ENCODE measurements around the gene GALR1.
"Not testable (repeated sequence)": the region's sequence is repeated elsewhere in the genome, so short reads cannot be mapped to it uniquely, and the experiment has no call there.

GALR1 gene

GRCh38 chr18:77250926-77251729, 1.5 kb downstream of the GALR1 start:
- no peak for DNase-seq

DNA sequence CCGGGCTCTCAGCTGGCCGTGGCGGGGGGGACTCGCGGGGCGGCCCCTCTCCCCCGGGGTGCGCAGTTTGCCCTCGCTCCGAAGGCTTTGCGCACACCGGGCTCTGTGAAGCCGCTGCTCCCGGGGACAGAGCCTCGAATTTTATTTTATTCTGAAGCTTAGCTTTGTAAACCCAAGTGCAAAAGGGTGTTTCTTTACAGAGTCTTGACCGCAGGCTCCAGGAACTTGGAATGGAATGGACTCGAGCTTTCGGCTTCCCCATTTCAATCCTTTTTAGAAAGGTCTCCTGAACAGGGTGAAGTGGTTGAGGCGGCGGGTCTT, 2.0 kb downstream of the GALR1 start:
- no peak for DNase-seq

- no peak for DNase-seq
Observed at GRCh38 chr18:77254711-77255405, 5.2 kb downstream of the GALR1 start.

DNA sequence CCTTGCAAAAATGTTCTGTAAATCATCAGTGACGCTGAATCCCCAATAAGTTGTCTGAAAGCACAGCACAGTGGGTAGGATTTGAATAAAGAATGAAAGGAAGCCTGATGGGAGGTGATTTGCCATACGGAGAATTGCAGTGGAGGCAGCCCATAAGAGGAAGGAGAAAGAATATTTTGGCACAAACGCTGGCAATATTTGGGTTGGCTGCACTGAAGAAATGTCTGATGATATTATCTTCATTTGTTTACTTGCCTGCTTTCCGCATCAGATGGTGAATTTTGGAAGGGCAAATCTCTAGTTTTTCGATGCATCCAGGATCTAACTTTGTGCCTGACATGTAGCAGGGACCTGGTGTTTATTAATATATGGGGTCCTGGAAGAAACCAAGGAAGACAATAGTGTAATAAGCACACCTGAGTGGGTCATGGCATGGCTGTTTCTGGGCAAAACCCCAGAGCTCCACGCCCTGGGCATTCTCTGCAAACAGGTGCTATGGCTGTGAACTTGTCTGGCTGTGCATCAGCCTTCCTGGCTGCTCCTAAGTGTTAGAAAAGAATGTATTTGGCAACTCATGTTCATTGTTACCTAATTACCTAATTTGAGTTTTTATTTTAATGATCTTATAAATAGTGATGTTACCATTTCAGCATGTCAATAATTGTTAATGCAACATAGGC, 5.9 kb downstream of the GALR1 start:
- DNase-seq: no peak

- DNase-seq: no peak
Observed at GRCh38 chr18:77262643-77263465, 13.2 kb downstream of the GALR1 start.

- DNase-seq: no peak
Observed at GRCh38 chr18:77263466-77263763, 13.8 kb downstream of the GALR1 start.

DNA sequence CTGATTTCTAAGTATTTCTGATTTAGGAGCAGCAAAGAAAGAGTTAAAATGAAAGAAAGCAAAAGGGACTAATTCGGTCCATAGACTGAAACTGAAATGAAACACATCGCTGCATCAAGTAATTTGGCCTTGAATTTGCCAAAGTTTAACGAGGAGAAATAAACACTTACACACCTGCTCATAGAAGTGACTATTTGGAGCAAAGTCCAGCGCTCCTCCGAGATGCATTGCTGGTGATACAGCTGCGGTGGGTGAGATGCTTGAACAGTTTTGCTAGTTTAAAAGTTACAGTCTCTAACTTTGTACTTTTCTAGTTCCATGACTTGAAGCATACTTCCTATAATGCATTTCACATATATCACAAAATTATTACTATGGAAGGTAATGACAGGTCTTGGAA, 18.3 kb downstream of the GALR1 start:
- DNase-seq: no peak

GRCh38 chr18:77268456-77268855, 18.8 kb downstream of the GALR1 start:
- peak in 1 of 2 donors; percentile 12 for DNase-seq

DNA sequence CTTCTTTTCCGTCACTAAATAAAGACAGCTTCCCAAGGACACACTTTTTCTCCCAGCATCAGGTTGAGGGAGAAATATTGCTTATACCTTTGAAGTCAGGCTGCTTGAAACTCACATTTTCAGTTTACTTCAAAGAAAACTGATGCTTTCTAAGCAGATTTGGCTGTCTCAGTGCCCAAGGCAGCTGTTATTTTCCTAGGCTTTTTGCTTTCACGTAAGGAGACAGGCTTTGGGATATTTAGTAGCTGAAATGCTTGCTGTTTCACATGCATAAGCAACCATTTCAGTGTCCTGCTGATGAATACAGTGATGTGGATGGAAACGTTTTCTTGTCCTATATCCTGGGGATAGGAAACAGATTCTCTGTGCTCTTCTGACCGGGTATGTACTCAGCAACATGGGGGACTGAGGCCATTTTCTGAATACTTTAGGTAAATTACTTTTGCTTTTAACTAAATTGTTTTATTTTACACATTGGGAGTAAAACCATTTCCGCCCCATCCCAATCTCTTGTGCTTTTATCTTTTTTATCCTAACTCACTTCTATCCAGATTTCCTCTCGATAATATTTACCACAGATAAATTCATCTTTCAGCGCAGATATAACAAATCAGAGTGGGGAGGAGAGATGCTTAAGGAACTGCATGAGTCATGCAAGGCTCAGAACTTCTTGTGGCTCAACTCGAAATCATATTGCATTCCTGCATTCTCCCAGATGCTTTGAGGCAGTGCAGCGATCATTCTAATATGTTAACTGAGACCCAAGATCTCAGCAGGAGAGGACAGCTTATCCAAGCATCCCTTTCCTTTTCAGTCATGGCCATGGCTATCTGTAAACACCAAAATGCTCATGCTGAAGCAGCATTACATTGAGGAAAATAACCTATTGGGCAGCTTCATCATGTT, 22.2 kb downstream of the GALR1 start:
- DNase-seq: no peak

DNA sequence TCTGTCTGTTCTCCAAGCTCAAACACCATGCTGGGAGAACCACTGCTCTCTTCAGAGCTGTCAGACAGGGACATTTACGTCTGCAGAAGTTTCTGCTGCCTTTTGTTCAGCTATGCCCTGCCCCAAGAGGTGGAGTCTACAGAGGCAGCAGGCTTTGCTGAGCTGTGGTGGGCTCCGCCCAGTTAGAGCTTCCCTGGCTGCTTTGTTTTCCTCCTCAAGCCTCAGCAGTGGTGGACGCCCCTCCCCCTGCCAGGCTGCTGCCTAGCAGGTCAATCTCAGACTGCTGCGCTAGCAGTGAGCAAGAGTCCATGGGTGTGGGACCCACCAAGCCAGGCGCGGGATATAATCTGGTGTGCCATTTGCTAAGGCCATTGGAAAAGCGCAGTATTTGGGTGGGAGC, 41.2 kb downstream of the GALR1 start:
- not testable (repeated sequence) for DNase-seq

GRCh38 chr18:77298172-77298571, 48.5 kb downstream of the GALR1 start:
- no peak for DNase-seq

GRCh38 chr18:77299706-77300105, 50.1 kb downstream of the GALR1 start:
- DNase-seq: no peak

- DNase-seq: no peak
Observed at GRCh38 chr18:77300579-77300978, 50.9 kb downstream of the GALR1 start.

DNA sequence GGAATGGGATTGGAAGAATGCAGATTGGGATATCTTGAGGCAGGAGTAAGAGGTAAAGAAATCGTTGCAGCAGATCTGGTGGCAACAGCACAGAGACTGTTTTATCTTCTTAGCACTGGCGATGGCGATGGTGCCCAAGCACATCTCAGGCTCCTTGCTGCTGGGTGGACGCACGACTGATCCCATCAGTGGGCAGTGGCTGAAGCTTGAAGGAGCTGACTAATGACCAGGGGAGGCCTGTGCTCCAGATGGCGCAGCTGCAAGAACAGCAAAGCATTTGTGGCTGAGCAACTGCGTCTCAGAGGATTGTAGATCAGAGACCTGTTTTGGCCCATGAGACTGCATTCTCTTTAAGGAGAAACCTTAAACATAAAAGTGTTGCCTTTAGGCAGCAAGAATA, 54.6 kb downstream of the GALR1 start:
- no peak for DNase-seq

DNA sequence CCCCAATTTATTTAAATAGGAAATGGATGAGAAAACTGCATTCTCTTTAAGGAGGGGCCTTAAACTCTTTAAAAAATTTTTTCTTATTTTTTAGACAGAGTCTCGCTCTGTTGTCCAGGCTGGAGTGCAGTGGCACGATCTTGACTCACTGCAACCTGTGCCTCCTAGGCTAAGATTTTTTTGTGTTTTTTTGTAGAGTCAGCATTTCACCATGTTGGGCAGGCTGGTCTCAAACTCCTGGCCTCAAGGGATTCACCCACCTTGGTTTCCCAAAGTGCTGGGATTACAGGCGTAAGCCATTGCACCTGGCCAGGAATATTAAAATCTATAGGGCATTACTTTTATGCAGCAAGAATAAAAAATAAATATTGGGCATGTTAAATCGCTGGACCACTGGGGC, 56.0 kb downstream of the GALR1 start:
- DNase-seq: no peak

DNA sequence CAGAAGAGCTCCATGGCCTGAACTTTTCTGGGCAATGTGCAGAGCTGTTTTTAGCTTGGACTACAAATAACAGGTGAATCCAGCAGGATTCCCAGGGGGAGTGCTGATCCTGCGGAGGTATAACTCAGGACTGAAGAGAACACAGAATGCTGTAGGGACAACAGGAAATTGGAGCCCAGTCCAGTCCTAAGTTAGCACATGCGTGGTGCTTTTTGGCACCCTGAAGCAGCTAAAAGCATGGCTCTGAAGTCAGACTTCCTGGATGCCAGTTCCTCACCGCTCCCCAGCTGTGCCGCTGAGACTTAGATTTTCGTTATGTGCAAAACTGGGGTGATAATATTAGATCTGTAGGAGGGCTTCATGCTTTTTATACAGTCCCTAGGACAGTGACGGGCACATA, 58.6 kb downstream of the GALR1 start:
- DNase-seq: no peak

DNA sequence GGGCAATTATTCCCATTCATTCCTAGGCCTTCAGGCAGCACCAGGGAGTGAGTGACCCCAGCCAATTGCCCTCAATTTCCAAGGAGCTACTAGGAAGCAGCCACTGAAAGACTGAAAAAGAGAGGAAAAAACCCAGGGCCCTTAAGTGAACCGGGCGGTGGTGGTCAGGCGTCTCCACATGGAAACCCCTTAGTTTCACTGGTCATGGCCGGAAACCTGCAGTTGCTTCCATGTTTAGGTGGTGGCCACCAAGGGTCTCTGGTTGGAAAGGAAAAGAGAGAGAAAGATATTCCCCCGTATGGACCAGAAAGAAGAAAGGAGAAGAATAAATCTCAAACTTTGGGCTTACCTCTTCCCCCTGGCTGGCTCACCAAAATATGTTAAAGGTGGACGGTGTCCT, 64.9 kb downstream of the GALR1 start:
- no peak for DNase-seq

- no peak for DNase-seq
Observed at GRCh38 chr18:77314952-77315351, 65.3 kb downstream of the GALR1 start.

DNA sequence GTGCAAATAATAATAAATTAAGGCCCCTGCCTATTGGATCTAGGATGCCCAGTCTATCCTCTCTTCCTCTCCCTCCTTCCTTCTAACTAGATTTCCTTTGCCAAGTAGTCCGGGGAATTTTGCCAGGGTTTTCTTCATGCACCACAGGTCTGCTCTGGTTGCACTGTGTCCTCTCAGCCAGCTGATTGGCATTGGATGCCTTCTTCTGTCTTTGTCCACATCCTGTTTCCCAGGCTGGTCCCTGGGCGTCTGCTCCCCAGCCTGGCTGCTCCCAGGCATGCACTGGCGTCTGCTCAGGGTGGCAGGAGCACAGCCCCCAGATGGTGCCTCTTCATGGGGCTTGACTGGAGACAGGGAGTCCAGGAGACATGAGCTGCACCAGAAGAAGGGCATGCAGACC, 66.4 kb downstream of the GALR1 start:
- DNase-seq: no peak

GRCh38 chr18:77316641-77317040, 67.0 kb downstream of the GALR1 start:
- DNase-seq: no peak

DNA sequence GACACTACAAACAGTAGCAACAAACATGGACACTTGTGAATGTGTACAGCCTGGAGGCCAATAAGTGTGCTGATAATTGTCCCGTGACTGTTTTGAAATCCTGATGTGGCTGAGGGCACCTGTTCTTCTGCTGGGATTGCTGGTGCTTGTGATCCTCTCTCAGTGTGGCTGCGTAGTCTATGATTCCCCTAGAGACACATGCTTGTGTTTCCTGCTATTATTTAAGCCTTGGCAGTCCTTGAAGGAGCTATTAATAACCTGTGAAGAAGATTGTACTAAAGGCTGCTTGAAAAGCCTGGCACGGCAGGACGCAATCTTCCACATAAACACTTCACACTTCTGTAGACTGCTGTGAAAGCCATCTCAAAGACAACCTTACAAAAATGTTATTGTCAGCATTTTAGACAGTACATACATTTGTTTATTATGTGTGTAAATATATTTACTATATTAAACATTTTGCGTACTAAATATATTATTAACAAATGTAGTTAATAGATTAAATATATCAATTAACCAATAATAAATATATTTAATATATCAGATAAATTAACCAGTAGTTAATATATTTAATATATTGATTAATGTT, 71.4 kb downstream of the GALR1 start:
- DNase-seq: no peak
